K562 (cell line): ENCODE data around the gene STOM. TPM values are rescaled to one million over a fixed set of nuclear protein-coding genes. Genes with fewer than 3 reads are reported as not detected.

Experiments
- ATAC-seq: fragments of 200-7000 bp; cut with Tn5 transposase; 3 replicates; pipeline ENCODE4 v1.9.1; 2020; ENCODE audit warnings: moderate library complexity
- BruUV-seq: library from RNA; stranded (reverse); fragments of 400-500 nt; replicated peaks from 2 replicates; lab custom pipeline; 2021; lab: Mats Ljungman, UMichigan
- CTCF ChIA-PET: fragments of 300-600 bp; formaldehyde crosslinking; extraction: SDS; loops from one replicate; lab custom pipeline; 2021; ENCODE audit warnings: low intra/inter-chr PET ratio; lab: Yijun Ruan, JAX
- POLR2A ChIA-PET: fragments of 300-600, 350-650 bp; sonication (Branson Sonifier 250); formaldehyde crosslinking; extraction: SDS; loops from one replicate; lab custom pipeline; 2021; ENCODE audit warnings: antibody characterized with exemption, inconsistent platforms; lab: Yijun Ruan, JAX
- DNase-seq, 4 experiments: peaks; one replicate each; pipeline versions ENCODE4 v3.0.0 to v3.0.0-alpha.2; 2011 to 2018; ENCODE audit warnings: low spot score in 3 of 4, mixed read lengths in 3 of 4; ENCODE audit errors: extremely low read depth in 1 of 4
- FAIRE-seq: peaks from 2 replicates; lab custom pipeline; 2011; peaks lifted over from hg19 to GRCh38; lab: Jason Lieb, UNC
- H2AFZ ChIP-seq: 2 replicates; pipeline ENCODE4 v1.6.0; 2011; ENCODE audit warnings: low read depth, low read length, control low read depth, inconsistent platforms
- H3K27ac ChIP-seq: fragments of 200-600 bp; 3 replicates; pipeline ENCODE4 v1.8.0; 2011; ENCODE audit warnings: low read depth, mild to moderate bottlenecking, control low read depth, inconsistent platforms, low read length, moderate library complexity, mixed read lengths; ENCODE audit errors: extremely low read depth
- H3K27me3 ChIP-seq, 2 experiments: fragments of 300-600 bp in 1 of 2; 2 replicates in 1 of 2; 3 replicates in 1 of 2; pipeline versions ENCODE4 v1.6.0 to v1.8.0; 2011; ENCODE audit warnings: inconsistent platforms in 2 of 2, low read length in 2 of 2, mild to moderate bottlenecking in 1 of 2, mixed read lengths in 1 of 2, moderate library complexity in 1 of 2; ENCODE audit not compliant: control insufficient read depth in 2 of 2, insufficient read depth in 2 of 2
- H3K36me3 ChIP-seq: fragments of 300-600 bp; 3 replicates; pipeline ENCODE4 v1.8.0; 2011; ENCODE audit warnings: mild to moderate bottlenecking, low read length, inconsistent platforms; ENCODE audit not compliant: control insufficient read depth, insufficient read depth
- H3K4me1 ChIP-seq, 2 experiments: fragments of 200-600 bp in 1 of 2; replicated peaks in 1 of 2; 2 replicates in 1 of 2; 3 replicates in 1 of 2; pipeline versions ENCODE4 v1.5.1 to v1.8.0; 2011; ENCODE audit warnings: inconsistent platforms in 2 of 2, low read length in 2 of 2, mild to moderate bottlenecking in 1 of 2, mixed read lengths in 1 of 2, moderate library complexity in 1 of 2; ENCODE audit not compliant: control insufficient read depth in 2 of 2, insufficient read depth in 2 of 2
- H3K4me2 ChIP-seq: 2 replicates; pipeline ENCODE4 v1.6.1; 2011; ENCODE audit warnings: low read length, control low read depth, inconsistent platforms, mixed read lengths; ENCODE audit not compliant: insufficient read depth
- H3K4me3 ChIP-seq: fragments of 200-600 bp; sonication (generic), shearing (Covaris generic); 2 replicates; pipeline ENCODE4 v1.5.1; 2016; ENCODE audit warnings: control low read depth, inconsistent platforms
- H3K79me2 ChIP-seq: fragments of 200-600 bp; 3 replicates; pipeline ENCODE4 v1.8.0; 2011; ENCODE audit warnings: low read length, inconsistent platforms; ENCODE audit not compliant: control insufficient read depth, insufficient read depth
- H3K9ac ChIP-seq, 2 experiments: 2 replicates each; pipeline versions ENCODE4 v1.6.0 to v1.6.1; 2011; ENCODE audit warnings: low read depth in 2 of 2, low read length in 2 of 2, control low read depth in 1 of 2, inconsistent platforms in 1 of 2, mild to moderate bottlenecking in 1 of 2, mixed read lengths in 1 of 2; ENCODE audit not compliant: insufficient read depth in 1 of 2
- H3K9me1 ChIP-seq: one replicate; pipeline ENCODE4 v1.6.0; 2011; ENCODE audit warnings: inconsistent platforms, mild to moderate bottlenecking, low read length, moderate library complexity; ENCODE audit not compliant: control insufficient read depth, insufficient read depth
- H3K9me3 ChIP-seq: replicated peaks from 2 replicates; pipeline ENCODE4 v1.5.1; 2011; ENCODE audit warnings: low read depth, low read length, inconsistent platforms; ENCODE audit not compliant: control insufficient read depth, insufficient read depth
- H4K20me1 ChIP-seq: replicated peaks from 2 replicates; pipeline ENCODE4 v1.6.1; 2011; ENCODE audit warnings: low read length, inconsistent platforms, mixed read lengths; ENCODE audit not compliant: control insufficient read depth, insufficient read depth
- CTCF ChIP-seq, 3 experiments: IDR thresholded peaks in 2 of 3; conservative IDR thresholded peaks in 1 of 3; 2 replicates each; pipeline ENCODE4 v1.5.1; 2011 to 2012; ENCODE audit warnings: low read length in 3 of 3, mild to moderate bottlenecking in 3 of 3, control low read depth in 2 of 3, improper control_type of control experiment in 1 of 3, inconsistent platforms in 1 of 3, low read depth in 1 of 3, mixed read lengths in 1 of 3, moderate library complexity in 1 of 3; ENCODE audit not compliant: insufficient read depth in 2 of 3
- DNMT1 ChIP-seq: fragments of 450-650 bp; IDR thresholded peaks from 2 replicates; pipeline ENCODE4 v1.6.1; 2016; ENCODE audit warnings: antibody characterized with exemption, mild to moderate bottlenecking
- EP300 ChIP-seq: IDR thresholded peaks from 2 replicates; pipeline ENCODE4 v1.6.1; 2012; ENCODE audit warnings: low read length, improper control_type of control experiment
- RBM17 ChIP-seq: fragments of 200-400 bp; formaldehyde crosslinking; IDR thresholded peaks from 2 replicates; pipeline ENCODE4 v1.6.1; 2017; ENCODE audit warnings: low read depth, mild to moderate bottlenecking, low read length, borderline replicate concordance
- SP1 ChIP-seq: sonication (generic); formaldehyde crosslinking; IDR thresholded peaks from 2 replicates; pipeline ENCODE4 v1.8.1; 2022; ENCODE audit warnings: mild to moderate bottlenecking, missing genetic modification reagents
- SRSF9 ChIP-seq: fragments of 200-400 bp; formaldehyde crosslinking; IDR thresholded peaks from 2 replicates; pipeline ENCODE4 v1.6.1; 2017; ENCODE audit warnings: low read depth, low read length, borderline replicate concordance
- TEAD4 ChIP-seq, 2 experiments: sonication (generic) in 1 of 2; formaldehyde crosslinking in 1 of 2; IDR thresholded peaks; 2 replicates each; pipeline versions ENCODE4 v1.6.1 to v1.8.0; 2012 to 2022; ENCODE audit warnings: borderline replicate concordance in 1 of 2, inconsistent platforms in 1 of 2, low read length in 1 of 2, mild to moderate bottlenecking in 1 of 2, missing genetic modification reagents in 1 of 2
- U2AF2 ChIP-seq: fragments of 200-400 bp; formaldehyde crosslinking; optimal IDR thresholded peaks from 2 replicates; pipeline ENCODE3; 2017; ENCODE audit warnings: low read depth, mild to moderate bottlenecking, low read length
- ZNF445 ChIP-seq: fragments of 250-450 bp; sonication (Bioruptor Pico); IDR thresholded peaks from 2 replicates; pipeline ENCODE4 v1.4.0; 2020; ENCODE audit warnings: low read depth, mild to moderate bottlenecking, moderate library complexity
- ZNF75A ChIP-seq: fragments of 450-650 bp; formaldehyde crosslinking; IDR thresholded peaks from 2 replicates; pipeline ENCODE4 v1.4.0; 2020; ENCODE audit warnings: mild to moderate bottlenecking
- WGBS: fragments of 100-300 bp; shearing (Covaris generic); methylation state at CpG from one replicate; pipeline ENCODE4 v1.1.6; 2016; ENCODE audit warnings: low coverage, mixed read lengths; ENCODE audit not compliant: insufficient coverage; ENCODE audit errors: missing lambda C conversion rate; 5-methylcytosine and 5-hydroxymethylcytosine counted together
- in situ Hi-C: fragments of 300-500 bp; cut with MboI; formaldehyde crosslinking; loops from 4 replicates; pipeline ENCODE4 v1.15.0; 2018; ENCODE audit warnings: inconsistent platforms, mixed read lengths
- intact Hi-C: fragments of 100-400 bp; cut with micrococcal nuclease; formaldehyde crosslinking; loops from 2 replicates; pipeline ENCODE4 v1.14.2; 2022
- polyA plus RNA-seq, 8 experiments: library from polyadenylated mRNA; depleted of rRNA in 4 of 8; stranded (reverse) in 5 of 8; unstranded in 3 of 8; fragments of >200 nt; fragmentation: Nextera tagmentation in 2 of 8; fragmentation: Illumina TruSeq in 1 of 8; extraction: Ambion mirVana in 2 of 8; extraction: Trizol in 1 of 8; gene quantifications; 2 replicates each; pipeline versions ENCODE4 v1.2.1 to v1.2.3, GENCODE V29; 2011 to 2014; ENCODE audit warnings: inconsistent platforms in 1 of 8, missing spikeins in 1 of 8
- total RNA-seq, 7 experiments: library from RNA; depleted of rRNA in 6 of 7; stranded (reverse); fragments of >200 nt in 6 of 7; fragmentation: Illumina TruSeq in 2 of 7; extraction: Trizol in 2 of 7; gene quantifications; 2 replicates each; pipeline versions ENCODE4 v1.2.1 to v1.2.3, GENCODE V29; 2011 to 2021; ENCODE audit warnings: low replicate concordance in 1 of 7

The STOM gene
- total and polyA plus RNA-seq, 9 of the 15 experiments (the other 6 are each of a cell fraction or from before 2014, with no cell fraction given), result 23.2 to 140 (median 43.9) TPM

- Histone ChIP-seq H3K27ac (no peak overlapping the region), H3K27me3 (no peaks in the 10 kb centered on the region), H3K9me1 (no peaks in the 10 kb centered on the region), H3K79me2 (no peaks in the 10 kb centered on the region), H3K4me2 (no peak overlapping the region), H3K4me1 (peaks cover 0 to 4% of the 10 kb centered on the region in 2 experiments; a peak in 2 of 5 replicates), H2AFZ (no peak overlapping the region), H3K9me3 (no peaks in the 10 kb centered on the region), H3K36me3 (no peaks in the 10 kb centered on the region; the same call in 2 of the 3 replicates), H3K9ac (no peak overlapping the region), H3K4me3 (no peak overlapping the region), H4K20me1 (no peaks in the 10 kb centered on the region)
- POLR2A ChIA-PET, result no interaction called here
- DNase-seq (no peak), FAIRE-seq (no peak), ATAC-seq (peak; percentile 40; the same call in 2 of the 3 replicates)
- CTCF ChIA-PET, result no interaction called here
- intact Hi-C loops (loop anchor here (10.0 kb wide), 1 partner anchor 581 kb away; no protein-coding TSS in a partner anchor), in situ Hi-C loops (no loop called here)
- no TSS peak for BruUV-seq
- WGBS, result 24% methylated on average over 6 of the region's 7 CpGs
- TF ChIP-seq CTCF (IDR thresholded peaks at IDR 0.05 in 2 of 3, conservative IDR thresholded peaks at IDR 0.05 in 1 of 3; ENCODE audit: insufficient read depth in 2 of 3, low read depth in 1 of 3, low read length in 3 of 3) (0 out of 6 replicates have a peak, but pooled peaks of 1 of the 3 experiments have one; percentile 17), RBM17 (no peak)
Measured at GRCh38 chr9:121325387-121325786, 44.7 kb downstream of the STOM start.

GRCh38 chr9:121324755-121325154, 45.3 kb downstream of the STOM start:
- intact Hi-C loops, result loop anchor here (10.0 kb wide), 1 partner anchor 580 kb away; no protein-coding TSS in a partner anchor
- CTCF ChIA-PET, result no interaction called here
- peaks cover 0 to 4% of the 10 kb centered on the region in 2 experiments; a peak in 2 of 5 replicates for H3K4me1 ChIP-seq

More at GRCh38 chr9:121324755-121325154, 45.3 kb downstream of the STOM start:
- TF ChIP-seq SRSF9 (no peak), ZNF445 (CRISPR knock-in tag) (no peak), DNMT1 (no peak), ZNF75A (no peak), U2AF2 (no peak), SP1 (CRISPR knock-in tag) (no peak), TEAD4 (IDR thresholded peaks at IDR 0.05; ENCODE audit: low read length) (no peak), TEAD4 (CRISPR knock-in tag; IDR thresholded peaks at IDR 0.05; ENCODE audit: borderline replicate concordance) (no peak), EP300 (no peak)
- H3K9me1 ChIP-seq, result no peaks in the 10 kb centered on the region
- POLR2A ChIA-PET, result no interaction called here
- no peak for DNase-seq
- no peaks in the 10 kb centered on the region for H3K79me2 ChIP-seq
- H3K9ac ChIP-seq, result no peak overlapping the region
- no peaks in the 10 kb centered on the region; the same call in 2 of the 3 replicates for H3K36me3 ChIP-seq
- in situ Hi-C loops, result no loop called here
- H4K20me1 ChIP-seq, result no peaks in the 10 kb centered on the region
- no peak overlapping the region for H3K4me2 ChIP-seq
- H3K27me3 ChIP-seq, result no peaks in the 10 kb centered on the region
- H3K9me3 ChIP-seq, result no peaks in the 10 kb centered on the region
- BruUV-seq, result no TSS peak
- 3% methylated on average over 2 of the region's 2 CpGs for WGBS
- H3K27ac ChIP-seq, result no peak overlapping the region
- no peak for ATAC-seq
- H2AFZ ChIP-seq, result no peak overlapping the region
- FAIRE-seq, result no peak
- H3K4me3 ChIP-seq, result no peak overlapping the region
